Breast epithelium (tissue), 4 donors: Measurements from ENCODE around the gene SLC25A21. TPM values are rescaled to one million over a fixed set of nuclear protein-coding genes. Genes with fewer than 3 reads are reported as not detected.

ENCODE experiments used
- DNase-seq, 2 donors: peaks; one replicate each; pipeline ENCODE4 v3.0.0-alpha.2; 2019; ENCODE audit warnings: low spot score in 2 of 2
- H3K27ac ChIP-seq, 2 donors: fragments of 200-600 bp; sonication (generic) in 1 of 2; one replicate each; pipeline ENCODE4 v1.5.1; 2016 to 2019; ENCODE audit warnings: mild to moderate bottlenecking in 1 of 2
- H3K27me3 ChIP-seq, 2 donors: fragments of 200-600 bp; sonication (generic) in 1 of 2; one replicate each; pipeline versions ENCODE4 v1.5.1 to v1.6.0; 2017 to 2019; ENCODE audit warnings: control low read depth in 1 of 2, mild to moderate bottlenecking in 1 of 2
- H3K36me3 ChIP-seq: fragments of 200-600 bp; one replicate; pipeline ENCODE4 v1.5.1; 2019
- H3K4me1 ChIP-seq, 2 donors: fragments of 200-600 bp; sonication (generic); one replicate each; pipeline ENCODE4 v1.5.1; 2016 to 2019; ENCODE audit warnings: control low read depth in 1 of 2
- H3K4me3 ChIP-seq, 3 donors: fragments of 200-600 bp; sonication (generic); 1 replicate in 2 of 3; 2 replicates in 1 of 3; pipeline ENCODE4 v1.5.1; 2016 to 2019; ENCODE audit warnings: mild to moderate bottlenecking in 3 of 3, moderate library complexity in 2 of 3
- H3K9me3 ChIP-seq, 2 donors: fragments of 200-600 bp; sonication (generic) in 1 of 2; one replicate each; pipeline ENCODE4 v1.5.1; 2016 to 2019; ENCODE audit warnings: control low read depth in 1 of 2
- CTCF ChIP-seq, 3 donors: fragments of 450-650 bp; IDR thresholded peaks; one replicate each; pipeline ENCODE4 v1.5.1; 2016 to 2017; ENCODE audit warnings: antibody characterized with exemption in 3 of 3, mild to moderate bottlenecking in 3 of 3, moderate library complexity in 3 of 3
- POLR2A ChIP-seq: fragments of 450-650 bp; IDR thresholded peaks from one replicate; pipeline ENCODE4 v1.6.1; 2016; ENCODE audit warnings: antibody characterized with exemption, mild to moderate bottlenecking, moderate library complexity
- POLR2AphosphoS5 ChIP-seq, 3 donors: sonication (generic); formaldehyde crosslinking; IDR thresholded peaks; one replicate each; pipeline ENCODE4 v1.6.1; 2017; ENCODE audit warnings: antibody characterized with exemption in 3 of 3
- intact Hi-C: fragments of 100-400 bp; cut with DNase I; formaldehyde crosslinking; loops from one replicate; pipeline ENCODE4 v1.15.1; 2023; ENCODE audit warnings: low total_unique reads
- total RNA-seq, 3 donors: library from RNA; depleted of rRNA; stranded (reverse); fragments of >200 nt; gene quantifications; one replicate each; pipeline ENCODE4 v1.1.0, GENCODE V29; 2016

Gene SLC25A21
- total RNA-seq, 3 donors from 2014 or later = 0.66 to 2.3 (median 1.6) TPM

GRCh38 chr14:36720657-36721056, 451.7 kb downstream of the SLC25A21 start:
- H3K36me3 ChIP-seq = no peaks in the 10 kb centered on the region
- no peak overlapping the region for H3K27ac ChIP-seq
- intact Hi-C loops = no loop called here
- no peak overlapping the region for H3K4me3 ChIP-seq
- H3K9me3 ChIP-seq = no peaks in the 10 kb centered on the region
- no peak for TF ChIP-seq CTCF (IDR thresholded peaks at IDR 0.05)
- DNase-seq = no peak
- H3K4me1 ChIP-seq = no peaks in the 10 kb centered on the region
- no peaks in the 10 kb centered on the region for H3K27me3 ChIP-seq

DNA sequence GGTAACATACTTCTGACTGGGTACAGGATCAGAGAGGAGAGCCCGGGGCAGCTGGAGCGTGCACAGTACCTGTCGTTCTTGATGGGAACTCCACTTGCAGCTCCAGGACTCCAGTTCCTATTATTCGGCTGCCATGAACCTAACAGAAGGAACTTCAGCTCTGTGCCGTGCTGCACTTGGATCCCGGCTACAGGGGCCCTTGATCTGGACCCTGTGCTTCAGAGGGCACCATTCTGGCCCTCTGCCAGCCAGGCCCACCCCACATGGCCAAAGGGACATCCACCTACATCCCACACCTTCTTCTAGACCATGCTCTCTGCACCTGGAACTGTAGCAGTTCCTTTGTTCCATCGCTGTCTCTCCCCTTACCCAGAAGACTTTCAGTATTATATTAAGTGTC, 452.6 kb downstream of the SLC25A21 start:
- Histone ChIP-seq H3K4me1 (no peaks in the 10 kb centered on the region), H3K27ac (no peak overlapping the region)
- intact Hi-C loops = no loop called here

GRCh38 chr14:36718216-36718615, 454.2 kb downstream of the SLC25A21 start:
- Histone ChIP-seq H3K4me1 (no peaks in the 10 kb centered on the region), H3K36me3 (no peaks in the 10 kb centered on the region), H3K9me3 (no peaks in the 10 kb centered on the region), H3K27me3 (no peaks in the 10 kb centered on the region), H3K4me3 (no peak overlapping the region), H3K27ac (no peak overlapping the region)
- DNase-seq = no peak
- TF ChIP-seq POLR2AphosphoS5 (IDR thresholded peaks at IDR 0.05) (no peak), POLR2A (no peak), CTCF (IDR thresholded peaks at IDR 0.05) (no peak)
- intact Hi-C loops = no loop called here

More for the DNA sequence above, 452.6 kb downstream of the SLC25A21 start:
- Histone ChIP-seq H3K27me3 (no peaks in the 10 kb centered on the region), H3K4me3 (no peak overlapping the region), H3K36me3 (no peaks in the 10 kb centered on the region), H3K9me3 (no peaks in the 10 kb centered on the region)
- DNase-seq = no peak
- TF ChIP-seq POLR2A (no peak), CTCF (IDR thresholded peaks at IDR 0.05) (no peak), POLR2AphosphoS5 (IDR thresholded peaks at IDR 0.05) (no peak)

DNA sequence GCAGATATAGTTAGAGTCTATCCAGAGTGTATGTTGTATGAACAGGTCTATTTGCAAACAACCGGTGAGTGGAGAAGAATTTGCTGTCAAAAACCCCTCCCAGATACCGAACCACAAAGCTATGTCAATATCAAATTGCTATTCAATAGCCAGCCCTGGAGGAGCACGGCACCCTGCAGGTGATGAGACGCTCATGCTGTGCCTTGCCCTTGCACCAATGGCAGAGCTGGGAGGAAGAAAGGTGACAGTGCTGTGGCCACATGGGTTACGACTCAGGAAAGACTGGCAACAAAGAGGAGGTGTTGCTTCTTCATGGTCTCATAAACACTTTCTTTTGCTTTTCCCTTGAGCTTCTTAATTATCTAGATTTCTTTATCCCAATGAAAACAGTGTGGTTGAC, 455.0 kb downstream of the SLC25A21 start:
- Histone ChIP-seq H3K27ac (no peak overlapping the region), H3K9me3 (no peaks in the 10 kb centered on the region), H3K27me3 (no peaks in the 10 kb centered on the region), H3K4me3 (no peak overlapping the region), H3K4me1 (no peaks in the 10 kb centered on the region), H3K36me3 (no peaks in the 10 kb centered on the region)
- TF ChIP-seq POLR2A (no peak), CTCF (IDR thresholded peaks at IDR 0.05) (no peak), POLR2AphosphoS5 (IDR thresholded peaks at IDR 0.05) (no peak)
- intact Hi-C loops = no loop called here
- no peak for DNase-seq

DNA sequence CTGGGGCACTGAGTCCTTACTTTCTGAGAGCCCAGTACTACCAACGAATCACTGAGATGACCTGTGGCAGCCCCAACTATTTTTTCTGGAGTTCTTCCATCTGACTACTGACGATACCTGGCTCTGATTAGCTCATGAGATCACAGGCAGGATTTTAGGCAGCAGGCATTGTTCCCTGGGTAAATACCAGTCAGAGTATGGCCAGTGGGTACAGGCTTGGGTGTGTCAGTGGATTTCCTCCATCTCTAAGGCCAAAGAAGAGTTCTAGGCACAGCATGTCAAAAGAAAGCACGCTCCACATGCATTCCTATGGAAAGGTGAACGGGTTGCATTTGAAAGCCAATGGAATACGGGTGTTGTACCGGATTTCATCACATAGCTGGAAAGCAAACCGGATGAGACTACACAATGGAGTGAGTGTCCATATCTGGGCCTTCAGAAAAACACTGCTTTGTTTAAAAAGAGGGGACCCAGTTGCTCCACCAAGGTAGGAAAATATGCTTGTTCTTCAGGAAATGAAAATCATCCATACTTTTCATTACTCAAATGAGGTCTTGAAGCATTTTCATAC, 455.7 kb downstream of the SLC25A21 start:
- Histone ChIP-seq H3K27me3 (no peaks in the 10 kb centered on the region), H3K36me3 (no peaks in the 10 kb centered on the region), H3K4me3 (no peak overlapping the region), H3K4me1 (no peaks in the 10 kb centered on the region), H3K9me3 (no peaks in the 10 kb centered on the region), H3K27ac (no peak overlapping the region)
- no peak for DNase-seq
- TF ChIP-seq POLR2AphosphoS5 (IDR thresholded peaks at IDR 0.05) = no peak
- no peak for TF ChIP-seq POLR2A
- no peak for TF ChIP-seq CTCF (IDR thresholded peaks at IDR 0.05)
- intact Hi-C loops = no loop called here
